Hepatocyte (in vitro differentiated cells): ENCODE data around the gene TEX38. TPM values are rescaled to one million over a fixed set of nuclear protein-coding genes. Genes with fewer than 3 reads are reported as not detected.
"Not testable (repeated sequence)": the region's sequence is repeated elsewhere in the genome, so short reads cannot be mapped to it uniquely, and the experiment has no call there.

ENCODE experiments used
- DNase-seq: peaks from one replicate; pipeline ENCODE4 v3.0.0-alpha.2; 2016; ENCODE audit warnings: low spot score
- H2AFZ ChIP-seq: fragments of 200-600 bp; sonication (generic); 2 replicates; pipeline ENCODE4 v1.6.0; 2016; ENCODE audit warnings: antibody characterized with exemption, mild to moderate bottlenecking
- H3K27ac ChIP-seq: fragments of 200-600 bp; sonication (generic); 2 replicates; pipeline ENCODE4 v1.5.1; 2016; ENCODE audit warnings: mild to moderate bottlenecking
- H3K27me3 ChIP-seq: fragments of 200-600 bp; sonication (generic); 2 replicates; pipeline ENCODE4 v1.6.1; 2016
- H3K36me3 ChIP-seq: fragments of 200-600 bp; sonication (generic); replicated peaks from 2 replicates; pipeline ENCODE4 v1.5.1; 2016; ENCODE audit warnings: low read depth; ENCODE audit not compliant: insufficient read depth
- H3K4me1 ChIP-seq: fragments of 200-600 bp; sonication (generic); 2 replicates; pipeline ENCODE4 v1.5.1; 2016; ENCODE audit warnings: mild to moderate bottlenecking, moderate library complexity; ENCODE audit not compliant: insufficient read depth
- H3K4me2 ChIP-seq: fragments of 200-600 bp; sonication (generic); 2 replicates; pipeline ENCODE4 v1.6.0; 2016
- H3K4me3 ChIP-seq: fragments of 200-600 bp; sonication (generic); 2 replicates; pipeline ENCODE4 v1.5.1; 2016; ENCODE audit warnings: mild to moderate bottlenecking
- H3K79me2 ChIP-seq: fragments of 200-600 bp; sonication (generic); 2 replicates; pipeline ENCODE4 v1.6.0; 2017; ENCODE audit warnings: mild to moderate bottlenecking
- H3K9me2 ChIP-seq: fragments of 200-600 bp; sonication (generic); replicated peaks from 2 replicates; pipeline ENCODE4 v1.6.0; 2017; ENCODE audit warnings: mild to moderate bottlenecking; ENCODE audit not compliant: insufficient read depth
- H3K9me3 ChIP-seq: fragments of 200-600 bp; sonication (generic); 2 replicates; pipeline ENCODE4 v1.5.1; 2016; ENCODE audit warnings: low read depth, mild to moderate bottlenecking
- H4K20me1 ChIP-seq: fragments of 200-600 bp; sonication (generic); 2 replicates; pipeline ENCODE4 v1.6.0; 2016; ENCODE audit warnings: mild to moderate bottlenecking; ENCODE audit not compliant: insufficient read depth, poor library complexity, severe bottlenecking
- EZH2 ChIP-seq: fragments of 200-600 bp; sonication (generic); IDR thresholded peaks from 2 replicates; pipeline ENCODE4 v1.6.1; 2016; ENCODE audit warnings: antibody characterized with exemption, mild to moderate bottlenecking, borderline replicate concordance
- EZH2phosphoT487 ChIP-seq: fragments of 200-600 bp; sonication (generic); IDR thresholded peaks from one replicate; pipeline ENCODE4 v1.6.1; 2018; ENCODE audit warnings: antibody characterized with exemption, mild to moderate bottlenecking, low read depth, moderate library complexity; ENCODE audit not compliant: unreplicated experiment, severe bottlenecking
- WGBS: methylation state at CpG from one replicate; pipeline ENCODE4 v1.1.6; 2016; ENCODE audit warnings: low lambda C conversion rate; ENCODE audit errors: missing lambda C conversion rate; 5-methylcytosine and 5-hydroxymethylcytosine counted together
- polyA plus RNA-seq: library from polyadenylated mRNA; unstranded; fragments of >200 nt; fragmentation: Nextera tagmentation; extraction: Ambion mirVana; gene quantifications from 2 replicates; pipeline ENCODE4 v1.2.1, GENCODE V29; 2016
- total RNA-seq: library from RNA; depleted of rRNA; stranded (reverse); fragments of >200 nt; gene quantifications from 2 replicates; pipeline ENCODE4 v1.2.3, GENCODE V29; 2014
- TF ChIP-seq, protein P1 (sequence below): fragments of 200-600 bp; sonication (generic); IDR thresholded peaks from 2 replicates; pipeline ENCODE4 v1.5.1; 2016; ENCODE audit warnings: antibody characterized with exemption, mild to moderate bottlenecking; ENCODE audit not compliant: poor library complexity

The TEX38 gene
- total and polyA plus RNA-seq, 2 experiments from 2014 or later = 0.27 TPM; not detected in 1

- not testable (repeated sequence) for H3K36me3 ChIP-seq, H3K4me1 ChIP-seq, H3K27me3 ChIP-seq, H3K27ac ChIP-seq, H2AFZ ChIP-seq, H3K4me3 ChIP-seq, H3K9me3 ChIP-seq, H4K20me1 ChIP-seq, H3K9me2 ChIP-seq, H3K4me2 ChIP-seq, DNase-seq
- 94% methylated on average over 5 of the region's 5 CpGs for WGBS
- peaks cover 13% of the 10 kb centered on the region for H3K79me2 ChIP-seq
These were observed 8.7 kb upstream of the TEX38 start for GRCh38 chr1:46662919-46663318.

GRCh38 chr1:46665983-46666382 is 5.7 kb upstream of the TEX38 start:
- WGBS = 68% methylated on average over 2 of the region's 2 CpGs
- Histone ChIP-seq H4K20me1 (no peaks in the 10 kb centered on the region), H3K79me2 (peaks cover 13% of the 10 kb centered on the region), H3K4me3 (no peak overlapping the region), H3K36me3 (no peaks in the 10 kb centered on the region), H3K9me2 (no peaks in the 10 kb centered on the region), H3K27me3 (no peaks in the 10 kb centered on the region), H2AFZ (no peak overlapping the region), H3K27ac (no peak overlapping the region), H3K9me3 (no peaks in the 10 kb centered on the region), H3K4me1 (peaks cover 9% of the 10 kb centered on the region), H3K4me2 (no peak overlapping the region)
- TF ChIP-seq, protein P1, sequence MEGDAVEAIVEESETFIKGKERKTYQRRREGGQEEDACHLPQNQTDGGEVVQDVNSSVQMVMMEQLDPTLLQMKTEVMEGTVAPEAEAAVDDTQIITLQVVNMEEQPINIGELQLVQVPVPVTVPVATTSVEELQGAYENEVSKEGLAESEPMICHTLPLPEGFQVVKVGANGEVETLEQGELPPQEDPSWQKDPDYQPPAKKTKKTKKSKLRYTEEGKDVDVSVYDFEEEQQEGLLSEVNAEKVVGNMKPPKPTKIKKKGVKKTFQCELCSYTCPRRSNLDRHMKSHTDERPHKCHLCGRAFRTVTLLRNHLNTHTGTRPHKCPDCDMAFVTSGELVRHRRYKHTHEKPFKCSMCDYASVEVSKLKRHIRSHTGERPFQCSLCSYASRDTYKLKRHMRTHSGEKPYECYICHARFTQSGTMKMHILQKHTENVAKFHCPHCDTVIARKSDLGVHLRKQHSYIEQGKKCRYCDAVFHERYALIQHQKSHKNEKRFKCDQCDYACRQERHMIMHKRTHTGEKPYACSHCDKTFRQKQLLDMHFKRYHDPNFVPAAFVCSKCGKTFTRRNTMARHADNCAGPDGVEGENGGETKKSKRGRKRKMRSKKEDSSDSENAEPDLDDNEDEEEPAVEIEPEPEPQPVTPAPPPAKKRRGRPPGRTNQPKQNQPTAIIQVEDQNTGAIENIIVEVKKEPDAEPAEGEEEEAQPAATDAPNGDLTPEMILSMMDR = no peak
- TF ChIP-seq EZH2phosphoT487 (no peak), EZH2 (no peak)
- no peak for DNase-seq

GRCh38 chr1:46667782-46668760 is 3.6 kb upstream of the TEX38 start, which contains the start of gene ATPAF1:
ATPAF1 (minus strand) TSS chr1:46668364; CDS start chr1:46668322, 42 bp downstream.
- Histone ChIP-seq H4K20me1 (no peaks in the 10 kb centered on the region), H3K27me3 (no peaks in the 10 kb centered on the region), H2AFZ (peak within 1 kb of the TSS; percentile 96), H3K36me3 (no peaks in the 10 kb centered on the region), H3K27ac (peak within 1 kb of the TSS; percentile 54), H3K9me3 (no peaks in the 10 kb centered on the region), H3K4me3 (peak within 1 kb of the TSS; percentile 64), H3K4me1 (peaks cover 9% of the 10 kb centered on the region), H3K4me2 (peak within 1 kb of the TSS; percentile 86), H3K9me2 (no peaks in the 10 kb centered on the region), H3K79me2 (peaks cover 13% of the 10 kb centered on the region)
- no peak for TF ChIP-seq EZH2phosphoT487
- no peak for TF ChIP-seq EZH2
- TF ChIP-seq, protein P1 = no peak
- WGBS = 5% methylated on average over 26 of the region's 96 CpGs
- peak; percentile 80 for DNase-seq

DNA sequence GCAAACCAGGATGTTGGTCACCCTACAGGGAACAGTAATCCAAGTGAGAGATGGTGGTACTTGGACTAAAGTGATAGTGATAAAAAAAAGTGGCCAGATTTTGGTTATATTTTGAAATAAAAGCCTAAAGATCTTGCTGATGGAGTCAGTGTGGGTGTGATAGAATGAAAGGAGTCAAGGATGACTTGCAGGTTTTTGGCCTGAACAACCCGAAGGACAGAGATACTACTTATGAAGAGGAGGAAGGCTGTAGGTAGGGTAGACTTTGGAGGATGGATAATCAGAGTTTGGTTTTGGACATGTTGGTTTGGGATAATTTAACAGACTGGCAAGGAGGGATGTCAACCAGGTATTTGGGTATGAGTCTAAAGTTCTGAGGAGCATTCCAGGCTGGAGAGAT is 1.5 kb upstream of the TEX38 start:
- Histone ChIP-seq H3K4me2 (no peak overlapping the region), H3K4me3 (no peak overlapping the region), H3K27ac (no peak overlapping the region), H2AFZ (no peak overlapping the region), H4K20me1 (no peaks in the 10 kb centered on the region), H3K36me3 (no peaks in the 10 kb centered on the region), H3K9me2 (no peaks in the 10 kb centered on the region), H3K79me2 (peaks cover 13% of the 10 kb centered on the region), H3K27me3 (no peaks in the 10 kb centered on the region), H3K4me1 (peaks cover 9% of the 10 kb centered on the region), H3K9me3 (no peaks in the 10 kb centered on the region)
- 100% methylated on average over 1 of the region's 1 CpG for WGBS
- TF ChIP-seq EZH2 (no peak), EZH2phosphoT487 (no peak)
- TF ChIP-seq, protein P1 = no peak
- DNase-seq = no peak
